HL-60/S4 treated with phorbol 12-myristate 13-acetate at 8.2 ng/mL for 4 days and 3 days (cell line): ENCODE results near the gene PRSS37.
"Not testable (repeated sequence)": the region's sequence is repeated elsewhere in the genome, so short reads cannot be mapped to it uniquely, and the experiment has no call there.

Experiments used
- in situ Hi-C: fragments of 300-500 bp; cut with MboI; formaldehyde crosslinking; loops from 2 replicates; pipeline ENCODE4 v1.15.0; 2022; ENCODE audit warnings: low sequenced_read_pairs

Gene PRSS37, protein sequence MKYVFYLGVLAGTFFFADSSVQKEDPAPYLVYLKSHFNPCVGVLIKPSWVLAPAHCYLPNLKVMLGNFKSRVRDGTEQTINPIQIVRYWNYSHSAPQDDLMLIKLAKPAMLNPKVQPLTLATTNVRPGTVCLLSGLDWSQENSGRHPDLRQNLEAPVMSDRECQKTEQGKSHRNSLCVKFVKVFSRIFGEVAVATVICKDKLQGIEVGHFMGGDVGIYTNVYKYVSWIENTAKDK

DNA sequence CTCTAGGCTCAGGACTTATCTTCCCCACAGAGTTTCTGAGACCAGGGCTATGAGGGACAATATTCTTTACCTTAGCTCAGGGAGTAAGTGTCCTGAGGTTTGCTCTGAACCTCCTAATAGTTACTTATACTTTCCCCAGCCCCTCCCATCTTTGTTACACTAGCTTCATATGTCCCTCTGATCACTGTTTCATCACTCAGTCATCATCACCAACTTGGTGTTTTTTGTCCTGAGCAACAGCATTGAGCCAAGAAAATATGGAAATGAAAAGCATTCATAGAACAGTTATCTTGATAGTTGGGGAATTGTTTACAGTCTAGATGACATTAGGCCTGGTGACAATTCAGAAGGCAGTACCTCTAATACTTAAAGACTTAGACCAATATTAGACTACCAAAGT, at the start of gene PRSS37:
Gene PRSS37 (minus strand): TSS at position 101 of the 400 bp plus-strand sequence. CDS start 436 bp downstream, outside the sequence.
- in situ Hi-C loops = no loop called here

DNA sequence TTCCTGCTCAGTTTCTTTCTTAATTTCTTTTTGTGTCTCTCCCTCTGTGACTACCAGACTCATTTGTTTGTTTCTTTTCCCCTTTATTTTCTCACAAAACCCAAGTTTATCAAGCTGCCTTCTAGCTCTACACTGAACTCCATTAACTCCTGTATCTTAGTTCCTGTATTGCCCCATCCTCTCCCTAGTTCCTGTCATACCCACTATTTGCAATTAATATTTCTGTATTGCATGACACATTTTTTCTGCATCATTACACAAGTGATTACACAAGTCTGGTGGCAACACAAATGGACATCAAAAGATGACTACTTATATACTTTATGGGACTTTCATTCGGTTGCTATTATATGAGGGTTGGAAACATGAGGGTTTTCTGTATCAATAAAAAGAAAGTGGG, 48.0 kb upstream of the PRSS37 start:
- in situ Hi-C loops = no loop called here

DNA sequence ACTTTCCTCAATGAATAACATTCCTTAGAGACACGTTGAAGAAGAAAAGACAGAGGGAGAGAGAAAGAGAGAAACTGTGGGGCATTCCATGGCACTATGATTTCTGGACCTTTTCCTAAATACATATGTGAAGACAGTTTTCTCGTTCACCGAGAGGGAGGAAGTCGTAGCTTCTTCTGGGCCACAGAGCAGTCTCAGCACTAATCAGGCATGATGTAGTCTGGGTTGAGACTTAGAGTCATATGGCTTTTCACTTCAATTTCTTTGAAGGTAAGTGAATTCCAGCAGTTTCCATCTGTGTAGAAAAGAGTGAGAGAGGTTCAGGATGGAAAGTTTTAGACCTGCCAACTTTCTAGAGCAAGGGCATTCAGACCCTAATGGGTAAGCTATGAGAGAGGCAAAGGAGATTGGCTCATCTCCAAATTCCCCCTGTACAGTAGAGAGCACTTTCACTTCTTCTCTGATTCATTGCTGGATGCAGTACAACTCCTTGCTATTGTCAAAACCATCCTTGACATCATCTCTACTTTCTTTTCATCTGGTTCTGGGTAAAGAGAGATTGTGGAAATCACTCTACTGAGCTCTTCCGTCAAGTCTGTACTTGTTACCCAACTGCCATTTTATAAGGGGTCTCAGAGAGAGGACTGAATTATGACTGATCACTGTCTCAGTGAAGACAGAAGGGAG, 43.4 kb upstream of the PRSS37 start:
- in situ Hi-C loops = no loop called here

DNA sequence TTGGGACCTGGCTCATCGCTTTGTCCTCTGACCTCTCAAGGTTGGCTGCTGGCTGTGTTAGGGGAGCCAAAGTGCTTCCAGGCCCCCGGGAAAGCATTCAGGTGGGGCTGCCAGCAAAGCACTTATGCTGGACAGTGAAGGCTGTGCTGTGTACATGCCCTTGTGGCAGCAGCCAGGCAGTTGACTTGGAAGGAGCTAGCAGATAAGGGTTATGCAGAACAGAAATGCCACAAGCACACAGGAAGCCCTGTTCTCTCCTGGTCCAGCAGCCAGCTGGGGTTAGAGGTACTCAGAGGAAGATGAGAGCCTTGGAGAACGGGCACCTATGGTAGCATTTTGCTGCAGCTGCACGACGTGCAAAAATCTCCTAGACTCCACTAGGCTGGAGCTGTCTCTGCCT, 39.7 kb upstream of the PRSS37 start:
- in situ Hi-C loops = no loop called here

DNA sequence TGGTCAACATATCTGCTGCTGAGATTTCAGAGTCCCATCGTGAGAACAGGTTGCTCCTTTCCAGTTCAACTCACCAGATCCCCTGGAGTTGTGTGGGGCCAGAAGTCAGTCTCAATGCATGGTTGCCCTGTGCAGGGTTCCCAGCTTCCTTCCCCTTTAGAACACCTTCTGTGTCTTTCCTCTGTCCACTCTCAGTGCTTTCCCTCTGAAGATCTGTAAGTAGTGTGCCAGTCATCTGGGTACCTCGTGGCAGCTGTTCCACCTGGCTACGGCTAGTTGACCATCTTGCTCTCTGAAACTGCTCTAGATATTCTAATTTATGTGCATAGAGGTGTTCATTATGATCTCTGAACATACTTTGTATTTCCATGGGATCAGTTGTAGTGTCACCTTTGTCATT, 36.1 kb upstream of the PRSS37 start:
- in situ Hi-C loops = no loop called here

DNA sequence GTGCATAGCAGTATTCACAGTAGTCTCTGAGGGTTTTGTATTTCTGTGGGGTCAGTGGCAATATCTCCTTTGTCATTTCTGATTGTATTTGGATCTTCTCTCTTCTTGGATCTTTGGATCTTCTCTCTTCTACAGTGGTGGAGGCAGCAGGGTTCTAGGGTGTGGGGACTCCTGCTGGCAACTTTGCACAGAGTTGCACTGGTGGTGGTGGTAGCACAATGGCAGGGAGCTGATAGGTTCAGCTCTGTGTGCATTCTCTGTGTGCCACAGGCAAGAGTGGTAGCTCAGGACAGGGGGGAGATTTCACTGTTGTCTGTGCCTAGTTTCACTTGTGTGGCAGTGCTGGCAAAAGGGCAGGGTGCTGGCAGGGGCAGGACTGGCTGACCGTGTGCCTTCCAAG, 35.1 kb upstream of the PRSS37 start:
- in situ Hi-C loops = no loop called here

DNA sequence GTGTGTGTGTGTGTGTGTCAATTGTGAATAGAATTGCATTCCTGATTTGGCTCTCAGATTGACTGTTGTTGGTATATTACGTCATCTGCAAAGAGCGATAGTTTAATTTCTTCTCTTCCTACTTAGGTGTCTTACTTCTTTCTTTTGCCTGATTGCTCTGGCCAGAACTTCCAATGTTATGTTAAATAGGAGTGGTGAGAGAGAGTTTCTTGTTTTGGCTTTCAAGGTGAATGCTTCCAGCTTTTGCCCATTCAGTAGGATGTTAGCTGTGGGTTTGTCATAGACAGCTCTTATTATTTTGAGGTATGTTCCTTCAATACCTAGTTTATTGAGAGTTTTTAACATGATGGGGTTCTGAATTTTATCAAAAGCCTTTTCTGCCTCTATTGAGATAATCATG, 34.2 kb upstream of the PRSS37 start:
- in situ Hi-C loops = no loop called here

DNA sequence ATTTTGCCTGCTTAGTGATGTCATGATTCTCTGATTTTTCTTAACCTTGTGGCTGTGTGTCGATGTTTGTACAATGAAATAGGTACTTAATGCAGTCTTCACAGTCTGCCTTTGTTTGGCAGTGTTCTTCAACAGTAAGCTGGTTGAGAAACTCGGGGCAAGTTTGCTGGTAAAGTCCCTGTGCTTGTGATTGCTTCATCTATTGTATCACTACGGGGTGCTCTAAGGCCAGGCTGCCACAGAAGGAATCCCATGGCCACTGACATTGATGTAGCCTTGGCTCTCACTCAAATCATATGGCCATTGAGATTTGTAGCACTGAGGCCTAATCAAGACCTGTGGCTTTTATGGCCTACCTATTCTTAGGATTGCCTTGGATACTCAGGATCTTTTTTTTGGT, 33.5 kb upstream of the PRSS37 start:
- in situ Hi-C loops = no loop called here

DNA sequence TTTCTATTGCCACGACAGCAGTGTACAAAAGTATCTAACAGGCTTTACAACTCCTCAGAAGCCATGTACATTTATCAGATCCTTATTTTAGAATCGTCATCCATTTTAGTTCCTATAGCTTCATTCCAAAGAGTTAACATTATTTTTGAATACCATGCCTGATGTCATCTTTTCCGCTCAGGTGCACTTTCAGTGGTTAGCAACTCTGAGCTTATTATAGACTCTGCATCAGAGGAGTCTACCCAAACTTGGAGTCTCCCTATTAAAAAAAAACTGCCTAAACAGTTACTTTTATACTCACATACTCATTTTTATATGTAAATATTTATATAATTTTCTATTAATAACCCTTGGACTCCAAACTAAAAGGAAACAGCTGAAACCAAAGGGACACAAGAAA, 31.6 kb upstream of the PRSS37 start:
- in situ Hi-C loops = no loop called here

DNA sequence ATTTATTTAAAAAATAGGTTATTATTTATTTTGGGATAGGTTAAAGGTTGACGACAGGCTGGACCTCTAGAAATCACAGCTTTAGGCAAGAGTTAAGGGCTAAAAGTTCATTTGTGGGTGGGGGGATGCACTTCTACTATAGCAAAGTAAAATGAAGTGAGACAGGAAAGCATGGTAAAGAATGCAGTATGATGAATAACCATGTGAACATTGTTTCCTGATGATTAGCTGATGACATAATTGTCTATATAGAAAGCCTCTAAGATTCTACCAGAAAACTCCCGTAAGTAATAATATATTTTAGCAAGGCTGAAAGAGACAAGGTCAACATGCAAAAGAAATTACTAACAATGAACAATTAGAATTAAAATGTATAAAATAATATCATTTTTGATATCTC, 25.7 kb upstream of the PRSS37 start:
- in situ Hi-C loops = no loop called here

DNA sequence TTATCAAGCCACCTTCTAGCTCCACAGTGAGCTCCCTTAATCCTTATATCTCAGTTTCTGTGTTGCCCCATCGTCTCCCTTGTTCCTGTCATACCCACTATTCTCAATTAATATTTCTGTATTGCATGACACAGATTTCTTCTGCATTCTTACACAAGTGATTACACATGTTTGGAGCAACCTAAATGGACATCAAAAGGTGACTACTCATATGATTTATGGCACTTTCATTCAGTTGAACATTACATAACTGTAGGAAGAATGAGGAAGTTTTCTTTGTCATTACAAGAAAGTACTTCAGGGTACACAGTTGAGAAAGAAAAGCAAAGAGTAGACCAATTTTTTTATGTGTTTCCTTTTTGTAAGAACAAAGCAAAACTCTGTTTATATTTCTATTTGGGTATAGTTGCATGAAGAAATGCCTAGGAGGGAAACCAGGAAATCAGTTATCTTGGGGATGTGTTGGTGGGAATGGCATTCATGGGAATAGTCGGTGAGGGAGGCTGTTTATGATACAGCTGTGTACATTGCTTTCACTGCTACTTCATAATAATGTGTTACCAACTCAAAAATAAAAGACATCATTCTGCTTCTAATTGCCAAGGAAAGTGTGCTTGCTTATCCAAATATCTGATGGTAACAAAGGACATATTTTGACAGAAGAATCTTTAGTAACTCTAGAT, 23.6 kb upstream of the PRSS37 start:
- in situ Hi-C loops = no loop called here

DNA sequence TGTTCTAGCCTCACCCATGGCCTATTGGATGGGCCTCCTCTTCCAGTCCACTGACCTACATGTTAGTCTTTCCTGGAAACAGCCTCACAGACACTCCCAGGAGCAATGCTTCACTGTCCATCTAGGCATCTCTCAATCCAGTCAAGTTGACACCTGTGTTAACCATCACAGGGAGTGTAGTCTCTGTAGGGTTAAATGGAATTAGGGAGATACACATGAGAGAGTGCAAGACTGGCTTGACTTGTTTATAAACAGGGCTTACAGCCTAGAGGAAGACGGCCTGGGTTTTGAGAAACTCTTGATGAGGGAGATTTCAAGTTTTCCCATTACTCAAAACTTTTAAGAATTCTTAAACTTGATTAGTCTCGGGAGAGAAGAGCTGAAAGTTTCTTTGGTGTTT, 18.9 kb upstream of the PRSS37 start:
- in situ Hi-C loops = no loop called here

DNA sequence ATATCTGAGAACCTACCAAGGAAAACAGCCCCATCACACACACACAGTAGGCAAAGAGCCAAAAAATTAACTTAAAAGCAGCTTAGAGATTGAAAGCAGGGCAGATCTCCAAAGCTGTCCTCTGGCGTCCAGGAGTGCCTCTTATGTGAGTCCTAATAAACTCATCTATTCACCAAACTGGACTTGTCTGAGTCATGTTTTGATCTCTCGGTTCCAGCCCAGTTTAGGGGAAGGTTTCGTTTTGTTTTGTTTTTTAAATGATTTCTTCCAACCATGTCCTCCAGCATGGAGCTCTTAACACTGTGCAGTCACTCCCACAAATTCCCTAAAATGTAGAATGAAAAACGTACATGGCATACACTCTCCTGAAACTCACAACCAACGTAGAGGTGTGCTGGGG, 6.7 kb upstream of the PRSS37 start:
- in situ Hi-C loops = no loop called here

DNA sequence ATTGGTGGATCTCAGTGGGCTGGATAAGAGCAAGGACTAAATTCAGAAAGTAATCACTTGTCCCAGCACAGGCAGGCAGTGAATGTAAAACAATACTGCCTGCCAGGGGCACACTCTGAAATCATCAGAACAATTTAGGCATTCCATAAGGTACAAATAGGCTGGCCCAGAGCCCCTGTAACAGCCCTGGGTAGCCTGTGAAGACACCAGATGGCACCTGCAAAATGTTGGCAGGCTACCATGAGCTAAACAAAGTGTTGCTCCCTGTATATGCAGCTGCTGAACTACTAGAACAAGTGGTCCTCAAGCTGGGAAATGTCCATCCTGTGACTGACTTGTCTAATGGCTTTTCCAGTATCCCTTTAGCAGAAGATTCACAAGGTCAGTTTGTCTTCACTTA, 3.0 kb upstream of the PRSS37 start:
- in situ Hi-C loops = no loop called here

DNA sequence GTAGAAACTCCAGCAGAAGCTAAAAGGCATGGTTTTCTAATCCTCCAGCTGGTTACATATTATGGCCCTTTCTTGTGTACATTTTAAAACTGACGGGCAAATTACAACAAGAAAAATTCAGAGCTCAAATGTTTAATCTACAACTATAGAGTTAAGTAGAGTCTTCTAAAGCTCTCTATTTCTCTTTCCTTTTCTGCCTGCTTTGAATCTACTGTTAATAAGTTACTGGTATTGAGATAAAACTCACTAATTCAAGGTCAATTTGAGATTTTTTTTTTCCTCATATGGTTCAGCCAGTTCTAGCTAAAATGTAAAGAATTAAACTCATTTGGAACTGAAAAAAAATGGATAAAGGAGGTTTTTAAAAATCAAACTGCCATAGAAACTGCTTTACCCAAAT, 1.6 kb upstream of the PRSS37 start:
- in situ Hi-C loops = no loop called here

DNA sequence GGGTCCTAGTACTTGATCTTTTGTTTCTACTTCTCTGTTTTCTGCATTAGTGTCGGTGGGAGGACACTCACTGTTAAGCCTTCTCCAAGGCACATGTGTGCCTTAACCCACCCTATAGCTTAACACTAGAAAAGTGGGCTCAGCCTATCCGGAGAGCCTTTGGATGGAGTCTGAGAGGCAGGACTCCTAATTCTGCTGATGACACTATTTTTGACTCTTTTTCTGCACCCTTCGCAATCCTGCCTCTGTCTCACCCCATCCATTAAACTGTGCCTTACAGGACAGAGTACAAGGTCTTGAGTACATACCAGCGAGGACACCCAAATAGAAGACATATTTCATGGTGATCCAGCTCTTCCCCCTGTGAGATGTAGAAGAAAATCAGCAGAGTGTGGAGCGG, 577 bp downstream of the PRSS37 start:
- in situ Hi-C loops = no loop called here

DNA sequence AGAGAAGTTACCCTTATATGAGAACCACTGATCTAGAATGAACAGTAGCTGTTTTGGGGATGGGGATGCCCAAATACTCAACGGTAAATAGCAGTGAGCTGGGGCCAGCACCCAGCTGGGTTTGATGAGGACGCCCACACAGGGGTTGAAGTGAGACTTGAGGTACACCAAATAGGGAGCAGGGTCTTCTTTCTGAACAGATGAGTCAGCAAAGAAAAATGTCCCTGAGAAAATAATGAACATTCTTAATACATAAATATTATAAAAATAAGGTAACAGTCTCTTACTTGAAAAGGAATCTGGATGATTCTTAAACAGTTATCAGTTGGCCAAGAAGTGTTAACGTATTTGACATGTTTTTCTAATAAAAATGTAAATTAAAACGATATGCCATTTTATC, 2.0 kb downstream of the PRSS37 start:
- in situ Hi-C loops = no loop called here

DNA sequence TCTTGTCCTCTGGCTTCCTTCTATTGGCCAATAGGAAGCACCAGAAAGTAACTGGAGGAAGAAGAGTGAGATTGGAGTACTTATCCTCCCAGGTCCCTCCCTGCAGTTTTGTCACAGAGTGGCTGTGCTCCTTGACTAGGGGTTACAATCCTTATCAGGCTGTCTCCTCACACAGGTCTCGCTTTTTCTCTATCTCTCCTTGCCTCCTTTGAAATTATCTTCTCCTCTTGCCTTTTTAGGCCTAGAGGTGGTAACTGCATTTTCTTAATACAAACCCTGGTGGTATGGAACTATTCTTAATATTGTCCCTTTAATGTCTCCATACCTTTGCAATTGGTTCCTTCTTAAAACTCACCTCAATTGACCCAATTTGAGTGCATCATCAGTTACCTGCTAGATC, 2.7 kb downstream of the PRSS37 start:
- in situ Hi-C loops = no loop called here

DNA sequence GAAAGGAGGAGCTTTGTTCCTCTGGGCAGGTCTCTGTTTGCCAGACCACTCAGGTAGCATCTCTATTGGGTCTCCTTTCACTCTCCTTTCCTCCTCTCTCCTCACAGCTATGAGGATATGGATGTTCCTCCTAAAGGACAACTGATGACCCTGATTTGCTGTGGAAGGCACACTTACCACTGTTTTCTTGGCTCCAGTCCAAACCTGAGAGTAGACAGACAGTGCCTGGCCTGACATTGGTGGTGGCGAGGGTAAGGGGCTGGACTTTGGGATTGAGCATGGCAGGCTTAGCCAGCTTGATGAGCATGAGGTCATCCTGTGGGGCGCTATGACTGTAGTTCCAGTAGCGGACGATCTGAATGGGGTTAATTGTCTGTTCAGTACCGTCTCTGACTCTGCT, 3.6 kb downstream of the PRSS37 start:
- in situ Hi-C loops = no loop called here

DNA sequence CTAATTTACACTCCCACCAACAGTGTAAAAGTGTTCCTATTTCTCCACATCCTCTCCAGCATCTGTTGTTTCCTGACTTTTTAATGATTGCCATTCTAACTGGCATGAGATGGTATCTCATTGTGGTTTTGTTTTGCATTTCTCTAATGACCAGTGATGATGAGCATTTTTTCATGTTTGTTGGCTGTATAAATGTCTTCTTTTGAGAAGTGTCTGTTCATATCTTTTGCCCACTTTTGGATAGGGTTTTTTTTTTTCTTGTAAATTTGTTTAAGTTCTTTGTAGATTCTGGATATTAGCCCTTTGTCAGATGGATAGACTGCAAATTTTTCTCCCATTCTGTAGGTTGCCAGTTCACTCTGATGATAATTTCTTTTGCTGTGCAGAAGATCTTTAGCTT, 18.9 kb downstream of the PRSS37 start:
- in situ Hi-C loops = not testable (repeated sequence)

DNA sequence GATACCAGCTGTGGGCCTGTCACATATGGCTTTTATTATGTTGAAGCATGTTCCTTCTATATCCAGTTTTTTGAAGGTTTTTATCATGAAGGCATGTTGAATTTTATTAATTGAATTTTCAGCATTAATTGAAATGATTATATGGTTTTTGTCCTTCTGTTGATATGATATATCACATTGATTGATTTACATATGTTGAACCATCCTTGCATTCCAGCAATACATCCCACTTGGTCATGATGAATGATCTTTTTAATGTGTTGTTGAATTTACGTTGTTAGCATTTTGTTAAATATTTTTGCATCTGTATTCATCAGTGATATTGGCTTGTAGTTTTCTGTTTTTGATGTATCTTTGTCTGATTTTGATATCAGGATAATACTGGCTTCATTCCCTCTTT, 21.2 kb downstream of the PRSS37 start:
- in situ Hi-C loops = no loop called here

DNA sequence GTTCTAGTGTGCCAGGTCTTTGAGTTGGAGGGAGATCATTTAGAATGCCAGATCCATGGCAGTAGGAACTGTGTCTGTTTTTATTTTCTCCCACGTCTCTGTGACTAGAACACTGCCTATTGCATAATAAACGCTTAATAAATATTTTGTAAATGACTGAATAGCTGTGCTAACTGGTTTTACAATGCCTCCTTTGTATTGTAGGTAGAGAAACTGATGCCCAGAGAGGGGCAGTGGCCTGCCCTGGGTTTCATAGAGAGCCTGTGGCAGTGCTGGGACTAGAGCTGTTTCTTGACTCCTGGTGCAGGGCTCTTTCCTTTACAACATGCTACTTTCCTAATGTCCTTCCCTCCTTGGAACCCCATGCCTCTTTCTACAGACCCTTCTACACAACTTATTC, 48.8 kb downstream of the PRSS37 start:
- in situ Hi-C loops = no loop called here
